SH-SY5Y (cell line): ENCODE measurements around the gene TMPRSS7.

ENCODE experiments used
- GATA2 ChIP-seq: IDR thresholded peaks from 2 replicates; pipeline ENCODE4 v1.6.1; 2011; ENCODE audit warnings: mild to moderate bottlenecking, low read depth, low read length
- GATA3 ChIP-seq: IDR thresholded peaks from 2 replicates; pipeline ENCODE4 v1.6.1; 2011; ENCODE audit warnings: low read depth, mild to moderate bottlenecking, low read length, moderate library complexity

TMPRSS7 gene

DNA sequence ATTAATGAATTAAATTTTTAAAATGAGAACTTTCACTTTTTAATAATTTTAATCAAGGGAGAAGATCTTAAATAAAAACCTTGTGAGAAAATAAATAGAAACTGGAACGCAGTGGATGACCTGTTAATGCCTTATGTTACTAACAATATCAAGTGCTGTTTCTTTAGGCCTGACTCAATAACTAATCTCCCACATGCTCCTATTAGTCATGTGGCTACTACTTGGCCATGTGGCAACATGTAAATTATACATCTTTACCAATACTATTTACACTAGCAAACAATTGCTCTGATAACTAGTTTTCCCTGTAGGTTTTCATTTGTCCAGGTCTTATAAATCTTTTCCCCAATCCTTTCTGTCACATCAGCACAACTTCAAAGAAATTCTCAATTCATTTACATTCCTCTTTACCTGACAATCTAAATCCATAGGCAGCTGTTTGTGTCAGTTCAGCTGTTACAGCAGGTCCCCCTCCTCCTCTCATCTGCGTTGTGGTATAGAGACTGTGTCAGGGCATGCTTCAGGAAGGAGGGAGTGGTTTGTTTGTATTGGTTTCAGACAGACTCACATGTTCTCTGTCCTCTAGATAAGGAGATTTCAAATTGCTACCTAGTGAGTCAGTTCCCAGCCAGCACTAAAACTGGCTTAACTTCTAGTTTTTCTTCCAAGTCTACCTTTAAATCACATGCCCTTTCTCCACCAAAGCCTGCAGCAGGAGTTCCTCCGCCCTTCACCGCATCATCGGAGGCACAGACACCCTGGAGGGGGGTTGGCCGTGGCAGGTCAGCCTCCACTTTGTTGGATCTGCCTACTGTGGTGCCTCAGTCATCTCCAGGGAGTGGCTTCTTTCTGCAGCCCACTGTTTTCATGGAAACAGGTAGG, 40.3 kb downstream of the TMPRSS7 start:
- TF ChIP-seq GATA3 (no peak), GATA2 (no peak)

DNA sequence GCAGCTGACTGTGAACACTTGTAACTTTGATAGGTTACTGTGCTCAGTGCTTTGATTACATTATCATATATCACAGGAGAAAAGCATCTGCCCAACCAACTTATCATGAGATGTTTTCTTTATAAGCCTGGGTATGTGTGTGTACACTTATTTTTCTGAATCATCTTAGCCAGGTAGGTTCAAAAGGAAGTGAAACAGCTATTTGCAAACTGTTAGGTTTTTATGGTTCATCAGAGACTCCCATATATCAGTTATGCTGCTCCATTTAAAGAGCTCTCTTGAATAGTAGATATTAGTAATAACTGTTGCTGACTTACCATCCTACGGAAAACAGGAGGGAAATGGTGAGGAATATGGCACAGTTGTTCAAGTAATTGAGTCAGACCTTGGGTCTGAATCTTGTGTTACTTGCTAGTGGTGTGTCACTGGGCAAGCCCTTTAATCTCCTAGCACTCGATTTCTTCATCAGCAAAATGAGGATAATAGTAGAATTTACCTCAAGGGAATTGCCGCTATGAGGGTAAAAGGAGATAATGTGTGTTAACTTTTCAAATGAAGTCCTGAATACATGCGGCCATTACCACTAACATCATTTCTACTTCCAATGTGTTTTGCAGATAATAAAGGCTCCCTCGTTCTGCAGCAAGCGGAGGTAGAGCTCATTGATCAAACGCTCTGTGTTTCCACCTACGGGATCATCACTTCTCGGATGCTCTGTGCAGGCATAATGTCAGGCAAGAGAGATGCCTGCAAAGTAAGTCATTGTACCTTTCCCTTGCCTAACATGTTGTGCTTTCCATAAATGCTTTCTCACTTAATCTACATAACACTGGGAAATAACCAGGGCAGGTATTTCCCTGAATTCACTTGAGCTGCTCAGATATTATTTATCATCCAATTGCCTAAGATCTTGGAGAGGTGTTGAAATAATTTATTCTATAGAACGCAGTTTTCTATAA, 43.9 kb downstream of the TMPRSS7 start:
- TF ChIP-seq GATA2 (no peak), GATA3 (no peak)

DNA sequence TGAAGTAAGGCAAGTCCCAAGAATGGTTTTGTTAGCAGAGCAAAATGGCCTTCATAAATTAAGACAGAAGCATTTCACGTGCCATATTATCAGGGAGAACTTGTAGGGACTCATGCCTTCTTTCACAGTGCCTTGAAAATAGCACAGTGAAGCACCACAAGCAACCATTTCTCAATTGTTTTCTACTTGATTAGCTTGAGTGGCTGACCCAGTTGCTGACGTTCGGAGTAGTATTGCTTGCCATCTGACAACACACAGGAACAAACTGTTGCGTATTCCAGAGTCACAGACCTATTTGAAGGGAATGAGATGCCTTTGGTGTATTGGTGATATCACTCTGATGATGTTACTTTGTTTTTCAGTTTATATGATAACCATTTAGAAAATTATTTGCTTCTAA, 48.7 kb downstream of the TMPRSS7 start:
- TF ChIP-seq GATA3: no peak
- TF ChIP-seq GATA2: no peak

DNA sequence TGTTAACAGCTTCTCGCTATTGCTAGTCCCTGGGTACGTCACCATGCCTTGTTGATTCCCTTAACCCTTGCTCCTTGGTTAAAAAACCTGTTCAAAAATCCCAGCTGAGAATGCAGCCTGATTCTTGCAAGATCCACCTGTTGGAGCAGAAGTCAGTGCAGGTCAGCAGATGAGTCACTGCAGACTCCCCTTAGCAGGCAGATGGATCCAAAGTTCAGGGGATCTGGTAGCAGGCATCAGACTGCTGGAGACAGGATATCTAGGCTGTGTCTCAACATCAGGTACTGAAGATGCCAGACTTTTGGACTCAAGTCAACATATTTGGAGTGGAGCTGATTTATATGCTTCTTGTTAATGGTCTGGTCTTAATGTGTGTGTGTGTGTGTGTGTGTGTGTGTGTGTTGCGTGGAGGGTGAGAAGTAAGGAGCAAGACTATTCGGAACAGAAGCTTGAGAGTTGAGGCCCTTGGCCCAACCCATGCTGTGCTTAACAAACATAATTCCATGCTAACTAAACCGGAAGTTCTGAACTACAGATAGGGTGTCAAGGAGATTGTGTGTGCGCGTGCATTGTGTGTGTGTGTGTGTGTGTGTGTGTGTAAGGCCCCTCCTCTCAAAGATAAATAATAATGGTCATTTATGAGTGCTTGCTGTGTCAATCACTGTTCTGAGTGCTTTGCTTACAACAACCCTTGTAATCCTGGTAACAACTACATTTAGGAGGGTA, 50.6 kb downstream of the TMPRSS7 start:
- TF ChIP-seq GATA2 (no peak), GATA3 (no peak)

DNA sequence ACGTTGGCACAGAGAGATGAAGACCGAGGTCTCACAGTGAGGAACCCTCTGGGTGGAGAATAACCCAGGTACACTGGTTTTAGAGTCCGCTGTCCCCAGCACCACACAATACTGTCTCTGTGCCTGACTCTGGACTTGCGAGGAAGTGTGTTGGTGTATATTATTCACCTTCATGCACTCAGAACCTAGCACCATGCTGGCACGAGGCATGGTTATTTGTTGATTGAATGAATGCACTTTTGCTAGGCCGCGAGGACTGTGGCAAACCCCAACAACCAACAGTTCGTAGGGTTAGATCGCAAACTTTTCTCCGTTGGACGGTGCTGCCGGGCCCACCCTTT, 51.2 kb downstream of the TMPRSS7 start:
- no peak for TF ChIP-seq GATA3
- TF ChIP-seq GATA2: no peak

DNA sequence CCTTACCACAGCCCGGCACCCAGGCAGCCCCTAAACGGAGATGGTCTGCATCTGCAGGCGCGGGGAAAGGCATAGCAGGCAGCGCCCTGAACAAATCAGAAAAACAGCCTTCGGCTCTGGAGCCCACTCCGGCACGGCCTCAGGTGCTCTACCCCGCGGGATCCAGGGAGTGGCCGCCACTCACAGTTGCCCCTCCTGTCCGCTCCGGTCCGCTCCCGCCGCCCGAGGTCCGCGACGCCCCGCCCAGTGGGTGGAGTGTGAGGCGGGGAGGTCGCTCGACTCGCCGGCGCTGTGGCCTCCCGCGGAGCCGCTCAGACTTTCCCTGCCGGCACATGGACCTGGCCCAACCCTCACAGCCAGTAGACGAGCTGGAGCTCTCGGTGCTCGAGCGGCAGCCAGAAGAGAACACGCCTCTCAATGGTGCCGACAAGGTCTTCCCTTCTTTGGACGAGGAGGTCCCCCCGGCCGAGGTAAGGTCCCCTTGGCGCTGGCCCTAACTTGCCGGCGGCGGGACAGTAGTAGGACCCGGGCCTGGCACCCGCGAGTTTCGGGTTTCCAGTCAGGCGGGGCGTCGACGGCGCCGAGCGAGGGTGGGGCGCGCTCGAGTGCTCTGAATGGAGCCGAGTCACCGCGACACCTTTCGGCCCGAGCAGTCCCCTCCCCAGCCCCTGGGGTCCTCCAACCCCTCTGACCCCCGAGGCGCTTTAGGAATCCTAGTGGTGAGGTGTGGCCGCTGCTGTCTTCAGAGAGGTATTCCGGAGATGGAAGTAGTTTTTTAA, 51.7 kb downstream of the TMPRSS7 start, which contains the start of gene C3orf52:
Gene C3orf52 (plus strand): TSS at position 314 of the 779 bp plus-strand sequence. CDS start 19 bp downstream, at position 333.
- TF ChIP-seq GATA2 (no peak), GATA3 (no peak)

DNA sequence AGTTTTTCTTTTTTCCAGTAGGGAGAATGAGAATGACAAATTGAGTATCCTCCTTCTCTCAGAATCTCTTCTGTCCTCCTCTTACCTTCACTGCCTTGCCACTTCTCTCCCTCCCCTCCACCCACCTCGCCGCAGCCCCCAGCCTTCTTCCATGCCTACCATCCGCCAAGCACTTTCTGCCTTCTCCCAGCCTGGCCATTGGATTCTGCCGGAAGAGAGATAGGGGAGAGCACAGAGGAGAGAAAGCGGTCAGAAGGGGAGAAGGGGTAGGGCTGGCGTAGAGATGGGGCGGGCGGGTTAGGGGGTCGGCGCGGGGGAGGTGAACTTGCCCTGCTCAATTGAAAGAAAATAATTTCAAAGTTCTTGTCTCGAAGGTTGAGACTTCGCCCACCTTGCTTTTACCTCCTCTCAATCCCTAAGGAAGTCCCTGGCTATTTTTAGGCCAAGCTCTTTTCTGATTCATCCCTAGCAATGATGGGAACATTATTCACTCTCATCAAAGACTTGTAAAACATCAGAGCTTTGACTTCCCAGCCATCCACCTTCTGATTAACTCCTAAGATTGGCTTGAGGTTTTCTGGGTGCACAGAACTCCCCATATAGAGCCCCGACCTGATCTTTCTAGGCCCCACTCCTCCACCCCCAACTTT, 52.5 kb downstream of the TMPRSS7 start:
- TF ChIP-seq GATA2 (no peak), GATA3 (no peak)

DNA sequence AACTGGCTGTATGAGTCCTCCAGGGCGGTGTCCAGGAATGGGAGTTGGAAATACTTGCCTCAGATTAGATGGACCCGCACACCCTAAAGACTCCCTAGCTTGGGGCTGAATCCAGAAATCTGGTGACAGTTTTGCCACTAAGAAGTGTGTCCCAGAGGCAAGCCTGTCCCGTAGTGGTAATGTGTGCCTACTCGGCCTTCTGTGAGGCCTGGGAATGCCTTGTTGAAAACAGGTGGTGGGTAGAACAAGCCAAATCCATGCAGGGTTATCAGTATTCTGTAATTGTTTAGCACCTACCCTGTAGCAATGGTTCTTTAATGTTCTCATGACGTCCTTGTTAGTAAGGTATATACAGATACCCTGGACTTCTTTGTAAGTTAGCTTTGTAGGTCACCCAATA, 53.2 kb downstream of the TMPRSS7 start:
- TF ChIP-seq GATA3 (no peak), GATA2 (no peak)

DNA sequence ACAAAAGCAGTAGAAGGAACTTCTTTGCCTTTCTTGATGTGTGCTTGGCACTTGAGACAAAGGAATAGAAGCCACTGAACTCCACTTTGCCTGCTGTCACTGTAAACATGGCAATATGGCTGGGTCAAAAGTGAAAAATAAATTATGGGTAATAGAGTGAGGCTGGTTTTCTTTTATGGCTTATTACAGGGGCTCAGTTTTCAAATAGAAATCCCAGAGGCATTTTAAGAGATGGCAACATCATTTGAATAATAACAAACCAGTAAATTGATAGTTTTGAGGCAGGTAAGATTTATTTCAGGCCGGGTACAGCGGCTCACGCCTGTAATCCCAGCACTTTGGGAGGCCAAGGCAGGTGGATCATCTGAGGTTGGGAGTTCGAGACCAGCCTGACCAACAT, 54.4 kb downstream of the TMPRSS7 start:
- no peak for TF ChIP-seq GATA2

DNA sequence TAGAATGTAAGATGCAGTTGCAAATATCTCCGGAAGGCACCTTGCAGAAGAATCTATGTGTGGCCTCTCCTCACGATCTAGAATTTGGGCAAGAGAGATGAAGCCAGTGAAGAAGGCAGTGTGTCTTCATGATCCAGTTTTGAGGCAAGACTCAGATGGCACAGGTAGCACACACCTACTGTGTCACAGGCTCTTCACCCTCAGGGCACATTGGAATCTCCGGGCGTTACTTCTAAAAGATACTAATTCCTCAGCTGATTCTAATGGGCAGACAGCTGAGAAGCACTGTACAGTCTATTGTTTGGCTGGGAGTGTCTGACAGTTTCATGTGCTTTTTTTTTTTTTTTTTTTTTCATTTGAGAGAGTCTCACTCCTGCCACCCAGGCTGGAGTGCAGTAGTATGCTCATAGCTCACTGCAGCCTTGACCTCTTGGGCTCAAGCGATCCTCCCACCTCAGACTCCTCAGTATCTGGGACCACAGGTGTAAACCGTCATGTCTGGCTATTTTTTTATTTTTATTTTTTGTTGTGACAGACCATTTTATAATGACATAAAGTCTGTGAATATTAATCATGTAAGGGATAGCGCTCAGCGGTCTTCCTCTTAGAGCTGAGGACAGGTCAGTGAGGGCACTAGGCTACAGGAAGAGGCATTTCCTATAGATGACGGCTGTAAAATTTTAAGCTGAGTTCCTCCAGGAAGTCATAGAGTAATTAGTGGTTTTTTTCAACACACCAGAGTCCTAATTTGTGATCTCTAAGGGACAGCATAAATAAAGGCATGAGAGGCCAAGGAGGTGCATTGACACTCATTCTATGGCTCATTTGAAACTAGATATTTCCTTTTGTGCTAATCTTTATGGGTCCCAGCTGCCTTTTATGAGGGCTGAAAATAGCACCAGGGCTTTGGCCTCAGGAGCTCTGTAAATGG, 55.7 kb downstream of the TMPRSS7 start:
- TF ChIP-seq GATA3: no peak
- TF ChIP-seq GATA2: no peak

DNA sequence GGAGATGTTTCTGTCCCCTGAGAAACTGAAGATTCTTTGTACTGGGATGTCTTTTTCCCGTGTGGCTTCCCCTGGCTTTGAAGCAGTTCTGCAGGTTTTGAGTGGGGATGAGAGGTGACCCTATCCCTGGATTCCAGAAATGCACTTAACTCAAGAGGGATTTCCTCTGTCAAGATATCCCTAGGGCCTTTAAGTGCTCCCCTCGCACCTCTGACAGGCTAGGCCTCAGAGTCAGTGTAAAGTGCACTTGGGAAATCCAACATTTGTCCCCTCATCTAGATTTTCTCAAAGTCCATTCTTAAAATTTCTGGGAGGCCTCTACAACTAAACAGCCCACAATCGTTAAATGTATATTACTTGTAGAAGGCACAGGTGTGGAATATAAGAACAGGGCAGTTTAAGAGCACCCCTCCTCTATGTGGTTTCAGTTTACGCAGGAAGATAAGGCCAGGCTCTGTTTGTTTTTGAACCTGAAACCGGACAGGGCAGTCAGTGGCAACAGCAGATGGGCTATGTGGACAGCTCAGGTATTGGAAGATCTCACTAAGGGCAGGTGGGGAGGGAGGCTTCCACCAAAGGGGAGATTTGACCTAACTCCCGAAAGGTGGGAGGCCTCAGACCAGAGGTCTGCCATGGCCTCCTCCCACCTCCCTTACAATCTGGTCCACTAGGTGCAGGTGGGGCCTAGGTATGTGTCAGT, 56.5 kb downstream of the TMPRSS7 start:
- TF ChIP-seq GATA2: no peak
- TF ChIP-seq GATA3: no peak
